OCI-LY7 (cell line): ENCODE measurements around the gene DNAJA3. TPM values are rescaled to one million over a fixed set of nuclear protein-coding genes. Genes with fewer than 3 reads are reported as not detected.

Source experiments
- BruUV-seq: library from RNA; stranded (reverse); fragments of 400-500 nt; replicated peaks from 2 replicates; lab custom pipeline; 2021; lab: Mats Ljungman, UMichigan
- CTCF ChIA-PET: fragments of 300-600 bp; sonication (Branson Sonifier 250); formaldehyde crosslinking; loops from one replicate; lab custom pipeline; 2022; ENCODE audit warnings: antibody characterized with exemption; ENCODE audit not compliant: unreplicated experiment; lab: Charles Lee
- POLR2A ChIA-PET: fragments of 300-600 bp; sonication (Branson Sonifier 250); formaldehyde crosslinking; loops from one replicate; lab custom pipeline; 2022; ENCODE audit warnings: antibody characterized with exemption; lab: Charles Lee
- DNase-seq: peaks from one replicate; pipeline ENCODE4 v3.0.0-alpha.2; 2015; ENCODE audit warnings: low spot score
- H2AFZ ChIP-seq: fragments of 200-600 bp; sonication (generic), shearing (Covaris generic); 2 replicates; pipeline ENCODE4 v1.6.1; 2014; ENCODE audit warnings: mild to moderate bottlenecking, antibody characterized with exemption, low read length, moderate library complexity
- H3K27ac ChIP-seq: fragments of 200-600 bp; sonication (generic); 2 replicates; pipeline ENCODE4 v1.5.1; 2014; ENCODE audit warnings: mixed run types, low read depth, mild to moderate bottlenecking, moderate library complexity, low read length, inconsistent platforms; ENCODE audit not compliant: poor library complexity, severe bottlenecking
- H3K36me3 ChIP-seq: fragments of 200-600 bp; sonication (generic); 2 replicates; pipeline ENCODE4 v1.6.1; 2014; ENCODE audit warnings: mild to moderate bottlenecking, antibody characterized with exemption, low read length, moderate library complexity, mixed read lengths; ENCODE audit not compliant: insufficient read depth
- H3K4me1 ChIP-seq: fragments of 200-600 bp; sonication (generic); 2 replicates; pipeline ENCODE4 v1.5.1; 2014; ENCODE audit warnings: mild to moderate bottlenecking, low read length; ENCODE audit not compliant: insufficient read depth, poor library complexity, severe bottlenecking
- H3K4me2 ChIP-seq: fragments of 200-600 bp; sonication (generic); 2 replicates; pipeline ENCODE4 v1.6.1; 2014; ENCODE audit warnings: mild to moderate bottlenecking, low read length
- H3K4me3 ChIP-seq: fragments of 200-600 bp; sonication (generic); 2 replicates; pipeline ENCODE4 v1.5.1; 2014; ENCODE audit warnings: mild to moderate bottlenecking, low read depth, low read length; ENCODE audit not compliant: poor library complexity, severe bottlenecking
- H3K79me2 ChIP-seq: fragments of 200-600 bp; sonication (generic); 2 replicates; pipeline ENCODE4 v1.6.1; 2016; ENCODE audit warnings: low read depth, mild to moderate bottlenecking, low read length, moderate library complexity, mixed read lengths; ENCODE audit not compliant: insufficient read depth
- H3K9me2 ChIP-seq: fragments of 200-600 bp; sonication (generic); 2 replicates; pipeline ENCODE4 v1.6.1; 2016; ENCODE audit warnings: mild to moderate bottlenecking, low read length, mixed read lengths; ENCODE audit not compliant: insufficient read depth
- H3K9me3 ChIP-seq: fragments of 200-600 bp; sonication (generic); 2 replicates; pipeline ENCODE4 v1.6.1; 2014; ENCODE audit warnings: mild to moderate bottlenecking, mixed run types, low read length, mixed read lengths
- H4K20me1 ChIP-seq: fragments of 200-600 bp; sonication (generic); 2 replicates; pipeline ENCODE4 v1.6.1; 2014; ENCODE audit warnings: mild to moderate bottlenecking, antibody characterized with exemption, low read length, moderate library complexity, mixed read lengths; ENCODE audit not compliant: insufficient read depth
- EZH2phosphoT487 ChIP-seq: fragments of 200-600 bp; sonication (generic); IDR thresholded peaks from 2 replicates; pipeline ENCODE4 v1.6.1; 2018; ENCODE audit warnings: low read depth, borderline replicate concordance, mild to moderate bottlenecking, mixed run types, antibody characterized with exemption, low read length, moderate library complexity, mixed read lengths
- intact Hi-C: fragments of 100-400 bp; cut with micrococcal nuclease; formaldehyde crosslinking; loops from one replicate; pipeline ENCODE4 v1.10.0; 2022; ENCODE audit not compliant: unreplicated experiment
- total RNA-seq, 2 experiments: library from RNA; depleted of rRNA in 1 of 2; stranded (reverse); fragments of >200 nt in 1 of 2; shearing (Covaris generic) in 1 of 2; gene quantifications; 2 replicates each; pipeline ENCODE4 v1.2.3, GENCODE V29; 2014 to 2022
- TF ChIP-seq, protein P1 (sequence below): fragments of 200-600 bp; sonication (generic); conservative IDR thresholded peaks from 2 replicates; pipeline ENCODE4 v1.5.1; 2014; ENCODE audit warnings: mild to moderate bottlenecking, antibody characterized with exemption, low read length, moderate library complexity, mixed read lengths

Gene DNAJA3
- total RNA-seq, 2 experiments from 2014 or later, result 89.8 to 94.3 TPM

DNA sequence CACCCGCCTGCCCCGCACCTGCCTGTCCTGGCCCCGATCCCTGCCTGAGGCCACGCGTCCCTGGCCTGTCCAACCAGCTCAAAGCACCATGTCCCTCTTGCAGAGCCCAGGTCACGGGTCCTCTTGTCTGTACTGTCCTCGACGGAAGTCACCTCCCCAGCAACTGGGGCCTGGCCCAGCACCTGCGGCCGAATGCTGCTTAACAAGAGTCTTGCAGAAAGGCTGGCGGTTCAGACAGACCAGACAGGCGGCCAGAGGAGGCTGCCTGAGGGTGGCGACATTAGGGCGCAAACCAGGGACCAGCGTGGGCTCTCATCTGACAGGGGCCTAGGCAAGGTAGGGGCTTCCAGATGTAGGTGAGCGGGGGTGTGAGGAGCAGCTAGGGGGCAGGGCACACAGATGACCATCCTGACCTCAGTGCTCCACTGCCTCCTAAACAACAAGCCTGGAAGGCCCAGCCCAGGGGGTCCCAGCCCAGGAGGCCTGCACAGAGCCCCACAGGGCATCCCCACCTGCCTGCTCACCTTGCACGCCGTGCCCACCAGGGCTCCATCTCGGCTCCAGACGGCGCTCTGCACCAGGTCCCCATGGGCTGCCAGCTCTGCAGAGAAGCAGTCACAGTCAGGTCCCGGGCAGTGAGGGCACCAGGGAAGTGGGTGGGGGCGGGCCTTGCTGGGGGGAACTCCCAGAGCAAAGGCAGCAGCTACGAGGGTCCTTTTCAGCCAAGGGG, 20.5 kb upstream of the DNAJA3 start:
- no peaks in the 10 kb centered on the region for H3K9me3 ChIP-seq
- H3K36me3 ChIP-seq, result peaks cover 79% of the 10 kb centered on the region
- ChIA-PET POLR2A (no interaction called here), CTCF (interaction anchor here (0.7 kb wide), 1 partner anchor 28 kb away, joined by 3 read pairs; no protein-coding TSS in a partner anchor)
- H3K4me2 ChIP-seq, result no peak overlapping the region
- BruUV-seq, result no TSS peak
- TF ChIP-seq, protein P1, sequence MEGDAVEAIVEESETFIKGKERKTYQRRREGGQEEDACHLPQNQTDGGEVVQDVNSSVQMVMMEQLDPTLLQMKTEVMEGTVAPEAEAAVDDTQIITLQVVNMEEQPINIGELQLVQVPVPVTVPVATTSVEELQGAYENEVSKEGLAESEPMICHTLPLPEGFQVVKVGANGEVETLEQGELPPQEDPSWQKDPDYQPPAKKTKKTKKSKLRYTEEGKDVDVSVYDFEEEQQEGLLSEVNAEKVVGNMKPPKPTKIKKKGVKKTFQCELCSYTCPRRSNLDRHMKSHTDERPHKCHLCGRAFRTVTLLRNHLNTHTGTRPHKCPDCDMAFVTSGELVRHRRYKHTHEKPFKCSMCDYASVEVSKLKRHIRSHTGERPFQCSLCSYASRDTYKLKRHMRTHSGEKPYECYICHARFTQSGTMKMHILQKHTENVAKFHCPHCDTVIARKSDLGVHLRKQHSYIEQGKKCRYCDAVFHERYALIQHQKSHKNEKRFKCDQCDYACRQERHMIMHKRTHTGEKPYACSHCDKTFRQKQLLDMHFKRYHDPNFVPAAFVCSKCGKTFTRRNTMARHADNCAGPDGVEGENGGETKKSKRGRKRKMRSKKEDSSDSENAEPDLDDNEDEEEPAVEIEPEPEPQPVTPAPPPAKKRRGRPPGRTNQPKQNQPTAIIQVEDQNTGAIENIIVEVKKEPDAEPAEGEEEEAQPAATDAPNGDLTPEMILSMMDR, result no peak
- no peak overlapping the region for H3K27ac ChIP-seq
- no peaks in the 10 kb centered on the region for H3K79me2 ChIP-seq
- H3K4me3 ChIP-seq, result no peak overlapping the region
- no peaks in the 10 kb centered on the region for H4K20me1 ChIP-seq
- no peaks in the 10 kb centered on the region for H3K4me1 ChIP-seq
- DNase-seq, result no peak
- intact Hi-C loops, result loop anchor here (5.0 kb wide), 1 partner anchor 118 kb away; no protein-coding TSS in a partner anchor
- no peak overlapping the region for H2AFZ ChIP-seq
- no peaks in the 10 kb centered on the region for H3K9me2 ChIP-seq

DNA sequence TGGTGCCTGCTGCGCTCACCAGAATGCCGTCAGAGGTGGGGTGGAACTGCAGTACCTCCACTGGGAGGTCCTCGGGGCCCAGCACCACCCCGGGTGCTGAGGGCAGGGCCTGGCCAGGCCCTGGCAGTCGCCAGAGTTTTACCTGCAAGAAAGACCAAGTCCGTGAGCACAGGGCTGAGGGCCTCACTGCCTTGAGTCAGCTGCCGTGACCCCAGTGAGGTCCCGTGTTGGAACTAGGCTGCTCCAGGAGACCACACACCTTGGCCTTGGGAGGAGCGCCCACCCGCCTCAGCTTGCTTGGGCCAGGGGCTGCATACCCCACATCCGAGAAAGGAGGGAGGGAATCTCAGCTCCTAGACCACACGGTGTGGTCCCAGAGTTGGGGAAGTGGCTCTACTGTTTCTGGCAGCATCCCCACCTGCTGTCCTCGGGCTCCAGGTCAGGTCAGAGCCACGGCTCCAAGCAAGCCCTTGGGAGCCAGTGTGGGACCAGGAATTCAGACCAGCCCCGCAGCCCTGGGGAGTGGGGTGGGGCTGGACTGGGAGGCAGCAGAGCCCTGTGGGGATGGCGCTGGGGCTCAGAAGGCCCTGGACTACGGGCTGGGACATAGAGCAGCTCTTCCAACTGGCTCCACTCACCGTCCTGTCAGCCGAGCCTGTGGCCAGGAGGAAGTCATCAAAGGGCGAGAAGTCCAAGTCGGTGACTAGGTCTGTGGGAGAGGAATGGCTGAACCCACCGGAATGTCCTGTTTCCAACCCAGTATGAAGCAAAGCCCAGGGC, 17.9 kb upstream of the DNAJA3 start:
- Histone ChIP-seq H3K4me3 (no peak overlapping the region), H2AFZ (no peak overlapping the region), H3K9me2 (no peaks in the 10 kb centered on the region), H3K4me2 (no peak overlapping the region), H4K20me1 (no peaks in the 10 kb centered on the region), H3K4me1 (no peaks in the 10 kb centered on the region), H3K9me3 (no peaks in the 10 kb centered on the region), H3K79me2 (no peaks in the 10 kb centered on the region), H3K36me3 (peaks cover 81% of the 10 kb centered on the region), H3K27ac (no peak overlapping the region)
- DNase-seq, result no peak
- ChIA-PET POLR2A (no interaction called here), CTCF (no interaction called here)
- no peak for TF ChIP-seq EZH2phosphoT487
- TF ChIP-seq, protein P1, result no peak
- intact Hi-C loops, result no loop called here
- BruUV-seq, result no TSS peak

DNA sequence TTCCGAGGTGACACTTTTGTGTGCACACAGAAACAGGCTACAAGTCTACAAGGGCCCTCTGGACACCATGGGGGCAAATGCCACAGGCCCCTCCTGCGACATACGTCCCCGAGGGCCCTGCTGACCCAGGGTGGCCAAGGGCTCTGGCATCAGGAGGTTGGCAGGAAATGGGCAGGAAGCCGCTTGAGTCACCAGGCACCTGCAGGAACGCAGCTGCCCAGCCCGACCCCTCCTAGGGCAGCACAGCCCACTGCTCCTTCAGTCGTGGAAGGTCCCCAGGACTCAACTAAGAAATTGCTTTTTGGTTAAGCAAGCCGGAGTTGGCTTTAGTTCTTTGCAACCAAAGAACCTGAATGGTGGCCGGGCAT, 17.4 kb upstream of the DNAJA3 start:
- H3K79me2 ChIP-seq, result no peaks in the 10 kb centered on the region
- no peaks in the 10 kb centered on the region for H3K9me3 ChIP-seq
- no peak overlapping the region for H3K4me3 ChIP-seq
- H2AFZ ChIP-seq, result no peak overlapping the region
- intact Hi-C loops, result no loop called here
- ChIA-PET POLR2A (no interaction called here), CTCF (no interaction called here)
- no peak overlapping the region for H3K27ac ChIP-seq
- H3K9me2 ChIP-seq, result no peaks in the 10 kb centered on the region
- no peak overlapping the region for H3K4me2 ChIP-seq
- H4K20me1 ChIP-seq, result no peaks in the 10 kb centered on the region
- peaks cover 81% of the 10 kb centered on the region for H3K36me3 ChIP-seq
- DNase-seq, result no peak
- no peaks in the 10 kb centered on the region for H3K4me1 ChIP-seq
- no TSS peak for BruUV-seq
- TF ChIP-seq, protein P1, result no peak
- TF ChIP-seq EZH2phosphoT487, result no peak
